Fibroblast of skin of scalp (primary cell): ENCODE measurements around the gene TCF15. TPM values are rescaled to one million over a fixed set of nuclear protein-coding genes. Genes with fewer than 3 reads are reported as not detected.
A peak's percentile ranks its signal among the peaks of the same experiment; 100 is the strongest.

Experiments used
- DNase-seq: peaks from one replicate; pipeline ENCODE4 v3.0.0-alpha.2; 2013
- polyA plus RNA-seq, 2 experiments: library from polyadenylated mRNA; unstranded; fragments of 120-200 nt; gene quantifications; one replicate each; pipeline ENCODE4 v1.2.1, GENCODE V29; 2013; ENCODE audit not compliant: insufficient read length in 2 of 2

The TCF15 gene
- not detected for polyA plus RNA-seq (2013, experiment 1 of 2; ENCODE audit: insufficient read length)
- 0.11 TPM for polyA plus RNA-seq (2013, experiment 2 of 2; ENCODE audit: insufficient read length)

GRCh38 chr20:610130-611046, at the start of gene TCF15:
Gene TCF15 (minus strand): TSS chr20:610309. CDS start chr20:610237, 72 bp downstream.
- peak; percentile 34 for DNase-seq

GRCh38 chr20:658731-659291, 48.7 kb upstream of the TCF15 start:
- peak; percentile 57 for DNase-seq

- DNase-seq = no peak
Measured at GRCh38 chr20:658202-658601, 48.1 kb upstream of the TCF15 start.

GRCh38 chr20:655726-656624, 45.9 kb upstream of the TCF15 start:
- no peak for DNase-seq

- DNase-seq = no peak
Measured at GRCh38 chr20:654417-654750, 44.3 kb upstream of the TCF15 start.

- DNase-seq = no peak
Measured at GRCh38 chr20:653590-654416, 43.7 kb upstream of the TCF15 start.

GRCh38 chr20:653110-653589, 43.0 kb upstream of the TCF15 start, which contains the start of gene SRXN1:
Gene SRXN1 (minus strand): TSS chr20:653200. CDS start chr20:653185, 15 bp downstream.
- peak; percentile 92 for DNase-seq

GRCh38 chr20:652615-653109, 42.6 kb upstream of the TCF15 start:
- no peak for DNase-seq

- DNase-seq = no peak
Measured at GRCh38 chr20:651713-652614, 41.9 kb upstream of the TCF15 start.

GRCh38 chr20:650954-651353, 40.8 kb upstream of the TCF15 start:
- DNase-seq = no peak

- no peak for DNase-seq
Measured at GRCh38 chr20:650281-650680, 40.2 kb upstream of the TCF15 start.

- no peak for DNase-seq
Measured at GRCh38 chr20:647479-648019, 37.4 kb upstream of the TCF15 start.

GRCh38 chr20:646868-647233, 36.7 kb upstream of the TCF15 start:
- no peak for DNase-seq

GRCh38 chr20:646107-646867, 36.2 kb upstream of the TCF15 start:
- no peak for DNase-seq

GRCh38 chr20:645318-646106, 35.4 kb upstream of the TCF15 start:
- peak; percentile 52 for DNase-seq

GRCh38 chr20:644692-645317, 34.7 kb upstream of the TCF15 start:
- no peak for DNase-seq

- DNase-seq = no peak
Measured at GRCh38 chr20:642398-643174, 32.5 kb upstream of the TCF15 start.
